K562 (cell line): Measurements from ENCODE around the gene ARL2. TPM values are rescaled to one million over a fixed set of nuclear protein-coding genes. Genes with fewer than 3 reads are reported as not detected.

Source experiments
- BDP1 ChIP-seq: IDR thresholded peaks from 3 replicates; pipeline ENCODE4 v1.6.1; 2011; ENCODE audit not compliant: insufficient read length, insufficient read depth
- BMI1 ChIP-seq: fragments of 150-350 bp; IDR thresholded peaks from 2 replicates; pipeline ENCODE4 v1.6.1; 2014; ENCODE audit warnings: low read length
- IFI16 ChIP-seq: fragments of 250-450 bp; sonication (Bioruptor Pico); IDR thresholded peaks from 2 replicates; pipeline ENCODE4 v2.1.2; 2022; ENCODE audit warnings: mild to moderate bottlenecking, inconsistent platforms
- KLF16 ChIP-seq: IDR thresholded peaks from 2 replicates; pipeline ENCODE4 v1.6.1; 2016; ENCODE audit warnings: antibody characterized with exemption
- PHB ChIP-seq: fragments of 250-450 bp; sonication (Bioruptor Pico); IDR thresholded peaks from 2 replicates; pipeline ENCODE4 v1.5.0; 2021
- PHB2 ChIP-seq: fragments of 450-650 bp; IDR thresholded peaks from 2 replicates; pipeline ENCODE4 v1.6.1; 2017; ENCODE audit warnings: low read depth
- PML ChIP-seq: IDR thresholded peaks from 2 replicates; pipeline ENCODE4 v1.6.1; 2012; ENCODE audit warnings: low read length, inconsistent platforms
- SMAD3 ChIP-seq: fragments of 450-650 bp; formaldehyde crosslinking; conservative IDR thresholded peaks from 2 replicates; pipeline ENCODE4 v1.4.0; 2020; ENCODE audit warnings: mild to moderate bottlenecking
- ZBTB1 ChIP-seq: sonication (generic); formaldehyde crosslinking; IDR thresholded peaks from 2 replicates; pipeline ENCODE4 v1.8.1; 2023; ENCODE audit warnings: missing genetic modification reagents, low read depth, mild to moderate bottlenecking, borderline replicate concordance
- ZBTB11 ChIP-seq, 3 experiments: fragments of 200-800 bp in 1 of 3; fragments of 250-450 bp in 1 of 3; fragments of 450-650 bp in 1 of 3; sonication (Bioruptor Pico) in 1 of 3; sonication (Bioruptor generic) in 1 of 3; formaldehyde crosslinking in 1 of 3; IDR thresholded peaks; 2 replicates each; pipeline versions ENCODE4 v1.6.1 to v1.8.0; 2016 to 2022; ENCODE audit warnings: mild to moderate bottlenecking in 2 of 3, missing genetic modification characterization in 2 of 3, missing compliant biosample characterization in 1 of 3, moderate library complexity in 1 of 3
- ZNF76 ChIP-seq: fragments of 250-450 bp; sonication (Bioruptor Pico); IDR thresholded peaks from 2 replicates; pipeline ENCODE4 v1.4.0; 2020; ENCODE audit warnings: mild to moderate bottlenecking, moderate library complexity, borderline replicate concordance
- polyA plus RNA-seq, 8 experiments: library from polyadenylated mRNA; depleted of rRNA in 4 of 8; stranded (reverse) in 5 of 8; unstranded in 3 of 8; fragments of >200 nt; fragmentation: Nextera tagmentation in 2 of 8; fragmentation: Illumina TruSeq in 1 of 8; extraction: Ambion mirVana in 2 of 8; extraction: Trizol in 1 of 8; gene quantifications; 2 replicates each; pipeline versions ENCODE4 v1.2.1 to v1.2.3, GENCODE V29; 2011 to 2014; ENCODE audit warnings: inconsistent platforms in 1 of 8, missing spikeins in 1 of 8
- total RNA-seq, 7 experiments: library from RNA; depleted of rRNA in 6 of 7; stranded (reverse); fragments of >200 nt in 6 of 7; fragmentation: Illumina TruSeq in 2 of 7; extraction: Trizol in 2 of 7; gene quantifications; 2 replicates each; pipeline versions ENCODE4 v1.2.1 to v1.2.3, GENCODE V29; 2011 to 2021; ENCODE audit warnings: low replicate concordance in 1 of 7
- TF ChIP-seq, protein P1 (sequence below): sonication (generic); formaldehyde crosslinking; IDR thresholded peaks from 2 replicates; pipeline ENCODE4 v1.8.0; 2022; ENCODE audit warnings: mild to moderate bottlenecking, low read depth, missing genetic modification reagents

ARL2 gene
- total and polyA plus RNA-seq, 9 of the 15 experiments (the other 6 are each of a cell fraction or from before 2014, with no cell fraction given), result 5.7 to 154 (median 92.2) TPM

DNA sequence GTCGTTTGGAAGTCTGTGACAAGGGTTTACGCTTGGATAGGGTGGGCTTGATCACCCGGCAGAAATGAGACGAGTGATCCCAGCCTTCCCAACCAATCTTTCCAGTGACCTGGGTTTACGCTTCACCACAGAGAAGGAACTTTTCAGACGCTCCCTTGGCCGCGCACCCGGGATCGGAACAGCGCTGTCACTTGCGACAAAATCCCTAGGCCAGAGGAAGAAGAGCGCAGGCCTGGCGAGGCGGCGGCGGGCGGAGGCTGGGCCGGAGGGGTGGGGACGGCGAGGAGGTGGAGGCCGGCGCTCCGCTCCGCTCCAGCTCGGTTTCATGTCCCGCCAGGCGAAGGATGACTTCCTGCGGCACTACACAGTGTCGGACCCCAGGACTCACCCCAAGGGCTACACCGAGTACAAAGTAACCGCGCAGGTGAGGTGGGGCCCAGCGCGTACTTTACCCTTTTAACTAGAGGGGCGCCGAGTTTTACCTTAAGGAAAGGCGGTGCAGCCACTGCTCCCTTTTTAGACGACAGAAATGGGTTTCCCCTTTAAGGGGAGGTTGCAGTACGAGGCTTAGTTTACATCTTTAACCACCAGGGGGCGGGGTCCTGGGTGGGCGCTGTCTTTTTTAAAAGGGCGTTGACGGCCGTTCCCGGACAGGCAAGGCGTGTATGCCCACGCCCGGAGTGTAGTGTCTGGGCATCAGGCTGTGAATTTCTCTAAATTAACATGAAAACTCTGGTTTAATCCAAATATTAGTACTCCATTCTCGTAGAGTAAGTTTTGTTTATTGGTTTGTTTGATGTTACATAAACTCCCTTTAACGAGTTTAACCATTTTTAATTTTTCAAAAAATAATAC lies 13.5 kb downstream of the ARL2 start, which contains the start of gene SNX15 (continued):
- TF ChIP-seq PHB2 (no peak), BMI1 (no peak), SMAD3 (no peak), PHB (CRISPR knock-in tag) (no peak), KLF16 (0 out of 2 replicates have a peak, but pooled peaks have one; percentile 33), BDP1 (no peak), PML (0 out of 2 replicates have a peak, but pooled peaks have one; percentile 25), ZBTB1 (CRISPR knock-in tag) (no peak), ZNF76 (CRISPR knock-in tag) (no peak), IFI16 (CRISPR knock-in tag) (no peak), ZBTB11 (CRISPR knock-in tag; IDR thresholded peaks at IDR 0.05) (peak in 1 of 3 experiments; percentile 83; a peak in 2 of 6 replicates)
- TF ChIP-seq, protein P1, sequence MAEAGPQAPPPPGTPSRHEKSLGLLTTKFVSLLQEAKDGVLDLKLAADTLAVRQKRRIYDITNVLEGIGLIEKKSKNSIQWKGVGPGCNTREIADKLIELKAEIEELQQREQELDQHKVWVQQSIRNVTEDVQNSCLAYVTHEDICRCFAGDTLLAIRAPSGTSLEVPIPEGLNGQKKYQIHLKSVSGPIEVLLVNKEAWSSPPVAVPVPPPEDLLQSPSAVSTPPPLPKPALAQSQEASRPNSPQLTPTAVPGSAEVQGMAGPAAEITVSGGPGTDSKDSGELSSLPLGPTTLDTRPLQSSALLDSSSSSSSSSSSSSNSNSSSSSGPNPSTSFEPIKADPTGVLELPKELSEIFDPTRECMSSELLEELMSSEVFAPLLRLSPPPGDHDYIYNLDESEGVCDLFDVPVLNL (CRISPR knock-in tag), result 0 out of 2 replicates have a peak, but pooled peaks have one; percentile 27
